ENCODE measurements around the gene ARL6IP4. TPM values are rescaled to one million over a fixed set of nuclear protein-coding genes. Genes with fewer than 3 reads are reported as not detected.

The ARL6IP4 gene
- total RNA-seq (100 to 1,000 TPM; 140 to 142 TPM), total RNA-seq (0.36 to 2.7 (median 1.2) reads per million in 172 experiments)
- polyA plus RNA-seq (2013, experiment 1 of 2): 221 TPM
- 190 TPM for polyA plus RNA-seq (2013, experiment 2 of 2)

DNA sequence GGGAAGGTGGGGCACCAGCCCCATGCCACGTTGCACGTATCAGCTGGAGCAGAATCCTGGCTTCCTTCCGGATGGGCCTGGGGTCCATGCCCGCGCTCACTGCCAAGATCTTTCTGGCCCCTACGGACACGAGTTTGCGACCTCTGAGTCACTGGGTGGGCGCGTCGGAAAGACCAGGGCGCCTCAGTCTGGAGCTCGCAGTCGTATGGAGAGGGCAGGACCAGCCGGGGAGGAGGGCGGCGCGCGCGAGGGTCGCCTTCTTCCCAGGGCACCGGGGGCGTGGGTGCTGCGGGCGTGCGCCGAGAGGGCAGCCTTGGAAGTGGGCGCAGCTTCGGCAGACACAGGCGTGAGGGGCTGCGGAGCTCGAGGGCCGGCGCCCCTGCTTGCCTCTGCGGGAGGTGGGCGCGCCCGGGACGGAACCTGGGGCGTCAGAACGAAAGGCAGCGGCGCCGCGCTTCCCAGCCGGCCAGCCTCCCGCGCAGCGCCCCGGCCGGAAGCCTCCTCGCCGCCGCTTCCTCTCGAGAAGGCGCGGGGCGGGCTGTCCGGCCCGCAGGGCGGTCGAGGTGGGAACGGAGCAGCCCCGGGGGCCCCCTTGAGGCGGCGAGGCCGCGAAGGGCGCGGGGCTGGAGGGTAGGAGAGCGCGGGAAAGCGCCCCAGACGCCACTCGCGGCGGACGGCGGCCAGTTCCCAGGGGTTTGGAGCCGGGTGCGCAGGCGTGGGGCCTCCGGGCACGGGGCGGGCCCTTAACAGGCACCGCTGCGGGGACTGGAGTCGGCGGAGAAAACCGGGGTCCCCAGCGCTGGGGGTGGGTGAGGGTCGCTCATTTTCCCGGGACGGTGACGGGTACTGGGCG is at the start of gene ARL6IP4:
Gene ARL6IP4, plus strand, starts transcription at position 499 of the 853 bp plus-strand sequence. CDS start 459 bp downstream, outside the sequence.
- DNase-seq (peak; percentile 33 to 80 (median 58)), ATAC-seq (ENCODE audit: poor library complexity) (peak; percentile 75)
- peak within 1 kb of the TSS; percentile 82 for H3K4me3 ChIP-seq (ENCODE audit: low read length)
- H3K4me1 Mint-ChIP-seq (ENCODE audit: low read depth): peaks cover 56% of the 10 kb centered on the region
- CTCF ChIA-PET: interaction anchor here (0.9 kb wide), 1 partner anchor 63 kb away, joined by 3 read pairs; no protein-coding TSS in a partner anchor
- H3K4me1 ChIP-seq (ENCODE audit: insufficient read depth, low read length): peaks cover 90% of the 10 kb centered on the region
- no peak for TF ChIP-seq CTCF (IDR thresholded peaks at IDR 0.05)
- H3K36me3 ChIP-seq (ENCODE audit: insufficient read depth, low read length): peaks cover 38% of the 10 kb centered on the region
- no peaks in the 10 kb centered on the region for H3K9me3 Mint-ChIP-seq
- H3K27ac ChIP-seq (ENCODE audit: low read depth in 1 of 2, low read length in 2 of 2): peak within 1 kb of the TSS; percentile 68
- H3K4me3 Mint-ChIP-seq: peak within 1 kb of the TSS; percentile 94
- intact Hi-C loops (cut with DNase I, micrococcal nuclease): no loop called here
- no peaks in the 10 kb centered on the region for H3K9me3 ChIP-seq (ENCODE audit: control insufficient read depth in 1 of 2, insufficient read depth in 1 of 2, low read length in 2 of 2)
- no peaks in the 10 kb centered on the region for H3K27me3 Mint-ChIP-seq
- POLR2A ChIA-PET: interaction anchor here (0.6 to 2.0 kb wide), 5 partner anchors 14 to 590 kb away, joined by 3 to 9 read pairs (median 5); partner anchors contain the start of genes ABCB9, MPHOSPH9 and MTRFR
- H3K36me3 Mint-ChIP-seq (ENCODE audit: low read depth): peaks cover 34% of the 10 kb centered on the region
- H3K27ac Mint-ChIP-seq: peak within 1 kb of the TSS; percentile 92
- H3K27me3 ChIP-seq (ENCODE audit: control insufficient read depth in 1 of 2, insufficient read depth in 2 of 2, low read length in 2 of 2): no peaks in the 10 kb centered on the region

GRCh38 chr12:122932207-122932606 is 48.3 kb upstream of the ARL6IP4 start:
- intact Hi-C loops (cut with DNase I, micrococcal nuclease): no loop called here
- H3K4me1 ChIP-seq (ENCODE audit: insufficient read depth, low read length): no peaks in the 10 kb centered on the region
- no peak overlapping the region for H3K27ac ChIP-seq (ENCODE audit: low read depth in 1 of 2, low read length in 2 of 2)
- H3K36me3 ChIP-seq (ENCODE audit: insufficient read depth, low read length): no peaks in the 10 kb centered on the region
- no peaks in the 10 kb centered on the region for H3K27me3 ChIP-seq (ENCODE audit: control insufficient read depth in 1 of 2, insufficient read depth in 2 of 2, low read length in 2 of 2)
- Mint-ChIP-seq H3K27ac (no peak overlapping the region), H3K27me3 (no peaks in the 10 kb centered on the region), H3K9me3 (no peaks in the 10 kb centered on the region), H3K36me3 (ENCODE audit: low read depth) (no peaks in the 10 kb centered on the region), H3K4me1 (ENCODE audit: low read depth) (no peaks in the 10 kb centered on the region), H3K4me3 (no peak overlapping the region)
- CTCF ChIA-PET: no interaction called here
- no peak for DNase-seq
- TF ChIP-seq CTCF (IDR thresholded peaks at IDR 0.05): no peak
- ATAC-seq (ENCODE audit: poor library complexity): no peak
- no peak overlapping the region for H3K4me3 ChIP-seq (ENCODE audit: low read length)
- POLR2A ChIA-PET: interaction anchor here (0.6 kb wide), 1 partner anchor 373 kb away, joined by 7 read pairs; no protein-coding TSS in a partner anchor
- no peaks in the 10 kb centered on the region for H3K9me3 ChIP-seq (ENCODE audit: control insufficient read depth in 1 of 2, insufficient read depth in 1 of 2, low read length in 2 of 2)

GRCh38 chr12:122934722-122935121 is 45.8 kb upstream of the ARL6IP4 start:
- Histone ChIP-seq H3K9me3 (ENCODE audit: control insufficient read depth in 1 of 2, insufficient read depth in 1 of 2, low read length in 2 of 2) (no peaks in the 10 kb centered on the region), H3K4me1 (ENCODE audit: insufficient read depth, low read length) (no peaks in the 10 kb centered on the region), H3K27ac (ENCODE audit: low read depth in 1 of 2, low read length in 2 of 2) (no peak overlapping the region), H3K36me3 (ENCODE audit: insufficient read depth, low read length) (no peaks in the 10 kb centered on the region), H3K27me3 (ENCODE audit: control insufficient read depth in 1 of 2, insufficient read depth in 2 of 2, low read length in 2 of 2) (no peaks in the 10 kb centered on the region), H3K4me3 (ENCODE audit: low read length) (no peak overlapping the region)
- intact Hi-C loops (cut with DNase I, micrococcal nuclease): no loop called here
- Mint-ChIP-seq H3K9me3 (no peaks in the 10 kb centered on the region), H3K27me3 (no peaks in the 10 kb centered on the region), H3K27ac (no peak overlapping the region), H3K36me3 (ENCODE audit: low read depth) (no peaks in the 10 kb centered on the region), H3K4me3 (no peak overlapping the region), H3K4me1 (ENCODE audit: low read depth) (no peaks in the 10 kb centered on the region)
- ChIA-PET CTCF (no interaction called here), POLR2A (no interaction called here)
- DNase-seq (no peak), ATAC-seq (ENCODE audit: poor library complexity) (no peak)
- no peak for TF ChIP-seq CTCF (IDR thresholded peaks at IDR 0.05)
